HG03558 (cell line): Measurements from ENCODE around the gene STMP1.

Experiments used
- ATAC-seq: cut with Tn5 transposase; IDR thresholded peaks from one replicate; pipeline ENCODE4 v1.9.1; 2021; ENCODE audit warnings: moderate number of reproducible peaks; ENCODE audit not compliant: unreplicated experiment; ENCODE audit errors: extremely low read depth

The STMP1 gene

DNA sequence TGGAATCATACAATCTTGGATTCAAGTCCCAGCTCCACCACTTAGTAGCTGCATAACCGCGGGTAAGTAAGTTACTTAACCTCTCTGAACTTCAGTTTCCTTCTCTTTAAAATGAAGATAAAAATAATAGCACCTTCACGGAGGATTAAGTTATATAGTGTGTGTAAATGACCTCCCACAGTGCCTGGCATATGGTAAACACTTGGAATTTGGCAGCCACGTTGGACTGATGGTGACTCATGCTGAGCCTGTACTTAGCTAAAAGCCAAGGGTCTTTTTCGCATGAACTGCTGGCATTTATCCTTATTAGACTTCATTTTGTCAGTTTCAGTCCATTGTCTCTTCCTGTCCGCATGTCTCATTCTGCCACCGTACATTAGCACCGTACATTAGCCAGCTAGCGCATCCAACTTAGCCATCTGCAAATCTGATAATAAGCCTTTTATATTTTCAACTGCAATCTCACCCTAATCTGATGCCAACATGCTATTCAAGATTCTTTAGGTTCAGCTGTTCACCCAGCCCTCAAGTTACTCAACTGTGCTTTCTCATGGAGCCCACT is 54.4 kb downstream of the STMP1 start:
- ATAC-seq: no peak

DNA sequence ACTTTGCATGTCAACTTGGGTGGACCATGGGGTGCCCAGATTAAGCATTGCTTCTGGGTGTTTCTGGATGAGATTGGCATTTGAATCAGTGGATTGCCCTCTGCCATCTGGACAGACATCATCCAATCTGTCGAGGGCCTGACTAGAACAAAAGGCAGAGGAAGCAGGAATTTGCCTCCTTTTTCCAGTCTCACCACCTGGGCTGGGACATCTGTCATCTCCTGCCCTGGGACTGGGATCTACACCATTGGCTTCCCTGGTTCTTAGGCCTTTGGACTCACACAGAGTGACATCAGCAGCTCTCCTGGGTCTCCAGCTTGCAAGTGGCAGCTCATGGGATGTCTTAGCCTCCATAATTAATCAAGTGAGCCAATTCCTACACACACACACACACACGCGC is 55.4 kb downstream of the STMP1 start:
- ATAC-seq: no peak

DNA sequence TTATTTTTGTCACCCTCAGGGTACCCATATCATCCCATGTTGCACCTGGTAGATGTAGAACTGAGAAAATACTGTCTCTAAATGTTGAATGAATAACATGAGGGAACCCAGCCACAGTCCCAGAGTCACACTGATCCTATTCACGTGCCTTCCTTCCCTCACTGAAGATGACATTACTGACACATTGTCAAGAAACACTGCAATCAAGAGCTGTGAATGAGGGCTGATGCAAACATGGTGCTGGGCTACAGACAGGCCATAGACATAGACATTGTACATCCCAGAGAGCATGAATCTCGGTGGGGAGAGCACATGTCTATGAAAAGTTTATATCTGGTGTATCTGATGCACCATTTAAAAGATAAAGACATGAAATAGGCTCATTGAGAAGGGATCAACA is 55.9 kb downstream of the STMP1 start:
- no peak for ATAC-seq

DNA sequence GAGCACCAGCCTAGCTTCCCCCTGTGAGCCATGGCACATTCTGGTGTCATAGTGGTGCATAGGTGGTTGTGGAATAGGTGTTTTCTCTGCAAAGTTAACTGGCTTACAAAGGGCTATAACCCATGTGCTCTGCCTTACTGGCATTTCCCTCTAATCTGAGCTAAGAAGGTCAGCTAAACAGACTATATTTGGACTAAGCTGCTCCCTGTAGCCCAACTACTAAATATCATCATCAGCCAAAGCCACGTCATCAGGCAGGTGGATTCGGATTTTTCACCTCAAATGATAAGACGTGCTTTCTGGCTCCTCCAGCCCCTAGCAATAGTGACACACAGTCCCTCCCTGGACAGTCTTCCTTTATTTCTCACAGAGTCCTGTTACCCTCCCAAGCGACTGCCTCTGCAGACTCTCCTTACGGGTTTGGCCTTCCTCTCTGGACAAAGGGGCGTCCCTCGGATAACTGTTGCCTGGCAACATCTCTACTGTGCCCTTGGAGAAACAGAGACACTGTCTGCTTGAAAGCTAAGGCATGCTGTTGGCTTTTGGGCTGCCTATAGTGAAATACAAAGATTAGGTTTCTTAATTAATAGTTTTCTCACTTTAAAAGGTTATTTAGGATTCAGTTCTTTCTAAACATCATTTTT is 56.6 kb downstream of the STMP1 start:
- no peak for ATAC-seq

- no peak for ATAC-seq
Observed at GRCh38 chr7:135719688-135720087, 57.4 kb downstream of the STMP1 start.

GRCh38 chr7:135721198-135721820 is 59.0 kb downstream of the STMP1 start:
- ATAC-seq: no peak

- ATAC-seq: no peak
Observed at GRCh38 chr7:135723411-135723810, 61.1 kb downstream of the STMP1 start.
